BJ (cell line): ENCODE measurements around the gene BET1. TPM values are rescaled to one million over a fixed set of nuclear protein-coding genes. Genes with fewer than 3 reads are reported as not detected.
A peak's percentile ranks its signal among the peaks of the same experiment; 100 is the strongest.

Experiments used
- CTCF ChIA-PET: fragments of 350-600 bp; formaldehyde crosslinking; extraction: SDS; loops from one replicate; lab custom pipeline; 2021; ENCODE audit warnings: antibody characterized with exemption, inconsistent platforms; lab: Yijun Ruan, JAX
- POLR2A ChIA-PET: fragments of 300-600 bp; sonication (Branson Sonifier 250); formaldehyde crosslinking; extraction: SDS; loops from one replicate; lab custom pipeline; 2021; ENCODE audit warnings: antibody characterized with exemption; lab: Charles Lee
- DNase-seq: peaks from one replicate; pipeline ENCODE4 v3.0.0-alpha.2; 2011; ENCODE audit warnings: low read depth
- H3K27me3 ChIP-seq: 2 replicates; pipeline ENCODE4 v1.6.0; 2011; ENCODE audit warnings: low read length; ENCODE audit not compliant: control insufficient read depth, insufficient read depth
- H3K36me3 ChIP-seq: 2 replicates; pipeline ENCODE4 v1.5.1; 2011; ENCODE audit warnings: low read length; ENCODE audit not compliant: control insufficient read depth, insufficient read depth
- H3K4me3 ChIP-seq: 2 replicates; pipeline ENCODE4 v1.5.1; 2011; ENCODE audit warnings: low read depth, mild to moderate bottlenecking, control low read depth, low read length
- CTCF ChIP-seq: IDR thresholded peaks from 2 replicates; pipeline ENCODE4 v1.5.1; 2011; ENCODE audit warnings: low read depth, mild to moderate bottlenecking, control low read depth, inconsistent platforms, low read length, moderate library complexity; ENCODE audit not compliant: insufficient read depth
- polyA minus RNA-seq: library from RNA; depleted of rRNA, polyadenylated mRNA; stranded (reverse); fragments of >200 nt; gene quantifications from 2 replicates; pipeline ENCODE4 v1.2.3, GENCODE V29; 2011; rRNA and poly(A)+ RNA removed
- polyA plus RNA-seq: library from polyadenylated mRNA; depleted of rRNA; stranded (reverse); fragments of >200 nt; gene quantifications from 2 replicates; pipeline ENCODE4 v1.2.3, GENCODE V29; 2011; rRNA removed

Gene BET1, protein sequence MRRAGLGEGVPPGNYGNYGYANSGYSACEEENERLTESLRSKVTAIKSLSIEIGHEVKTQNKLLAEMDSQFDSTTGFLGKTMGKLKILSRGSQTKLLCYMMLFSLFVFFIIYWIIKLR
- polyA plus RNA-seq: 26.3 and 32.6 TPM in 2 replicates
- polyA minus RNA-seq: 3.9 and 8.9 TPM in 2 replicates

DNA sequence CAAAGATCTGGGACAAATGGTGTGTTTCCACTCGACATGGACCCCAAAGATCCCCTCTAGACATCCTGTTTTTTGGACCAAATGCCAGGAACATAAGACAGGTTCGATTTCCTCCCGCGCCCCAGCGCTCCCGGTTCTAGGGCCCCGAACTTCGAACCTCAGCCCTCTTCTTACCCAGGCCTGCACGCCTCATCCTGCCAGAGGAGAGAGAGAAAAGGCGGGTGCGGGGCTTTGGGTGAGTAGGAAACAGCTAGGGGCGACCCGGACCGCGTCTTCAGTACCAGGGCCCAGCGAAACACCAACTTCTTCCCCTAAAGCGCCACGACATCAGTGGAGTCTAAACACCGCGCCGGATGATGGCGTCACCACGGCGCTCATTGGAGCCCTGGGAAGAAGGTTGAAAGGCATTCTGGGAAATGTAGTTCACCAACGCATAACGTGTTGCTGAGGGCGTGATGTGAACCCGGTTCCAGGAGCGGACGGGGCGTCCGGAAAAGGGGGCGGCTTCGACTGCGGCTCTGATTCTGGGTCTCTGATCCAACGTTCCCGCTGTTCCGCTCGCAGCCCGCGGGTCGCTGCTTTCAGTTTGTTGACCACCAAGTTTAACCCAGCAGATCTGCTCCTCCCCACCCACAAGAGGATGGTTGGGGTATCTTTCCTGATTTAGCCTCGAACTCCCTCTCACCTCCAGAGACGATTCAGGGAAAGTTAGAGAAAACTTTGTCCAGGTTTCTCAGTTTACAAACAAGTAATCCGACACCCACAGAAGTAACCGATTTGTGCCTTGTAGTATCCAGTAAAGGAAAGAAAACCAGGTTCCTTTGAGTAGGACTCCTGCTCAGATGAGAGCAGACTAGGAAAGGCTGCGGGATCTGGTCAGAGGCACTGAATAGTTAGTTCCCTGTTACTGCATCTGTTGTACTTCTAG, at the start of gene BET1:
Gene BET1 (minus strand): TSS at position 332 of the 928 bp plus-strand sequence. CDS start 139 bp downstream, at position 193.
- DNase-seq: peak; percentile 73
- CTCF ChIA-PET: no interaction called here
- H3K4me3 ChIP-seq: peak within 1 kb of the TSS; percentile 88
- no peak for TF ChIP-seq CTCF
- POLR2A ChIA-PET: no interaction called here
- H3K27me3 ChIP-seq: no peaks in the 10 kb centered on the region
- no peaks in the 10 kb centered on the region for H3K36me3 ChIP-seq

- CTCF ChIA-PET: interaction anchor here (1.3 kb wide), 1 partner anchor 151 kb away, joined by 3 read pairs; no protein-coding TSS in a partner anchor
- Histone ChIP-seq H3K36me3 (no peaks in the 10 kb centered on the region), H3K4me3 (no peak overlapping the region), H3K27me3 (no peaks in the 10 kb centered on the region)
- DNase-seq: no peak
- no peak for TF ChIP-seq CTCF
- POLR2A ChIA-PET: no interaction called here
These were observed 49.4 kb upstream of the BET1 start for GRCh38 chr7:94053532-94053931.

- Histone ChIP-seq H3K27me3 (no peaks in the 10 kb centered on the region), H3K4me3 (no peak overlapping the region), H3K36me3 (no peaks in the 10 kb centered on the region)
- DNase-seq: no peak
- POLR2A ChIA-PET: no interaction called here
- CTCF ChIA-PET: interaction anchor here (1.3 kb wide), 1 partner anchor 150 kb away, joined by 3 read pairs; no protein-coding TSS in a partner anchor
- TF ChIP-seq CTCF: no peak
These were observed 48.4 kb upstream of the BET1 start for GRCh38 chr7:94052398-94053180.

DNA sequence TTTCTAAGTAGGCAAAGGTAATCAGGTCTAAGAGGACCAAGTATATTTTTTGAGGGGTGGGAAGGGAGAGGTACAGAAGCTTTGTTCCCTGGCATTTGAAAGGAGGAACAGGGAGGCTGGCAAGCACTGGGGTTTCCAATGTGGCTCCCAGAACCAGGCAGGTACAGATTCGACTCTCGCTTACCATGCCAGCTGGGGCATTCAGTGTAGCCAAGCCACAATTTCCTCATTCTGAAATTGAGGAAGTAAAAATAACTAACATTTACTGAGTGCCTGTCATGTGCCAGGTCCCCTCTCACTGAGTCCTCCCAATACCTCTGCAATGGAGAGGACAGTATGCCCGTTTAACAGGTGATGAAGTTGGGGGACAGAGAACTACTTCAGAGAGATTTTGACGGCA, 45.9 kb upstream of the BET1 start:
- H3K27me3 ChIP-seq: no peaks in the 10 kb centered on the region
- TF ChIP-seq CTCF: no peak
- ChIA-PET CTCF (interaction anchor here (0.7 kb wide), 1 partner anchor 132 kb away, joined by 3 read pairs; no protein-coding TSS in a partner anchor), POLR2A (no interaction called here)
- no peaks in the 10 kb centered on the region for H3K36me3 ChIP-seq
- DNase-seq: no peak
- no peak overlapping the region for H3K4me3 ChIP-seq

- H3K27me3 ChIP-seq: no peaks in the 10 kb centered on the region
- CTCF ChIA-PET: interaction anchor here (0.7 kb wide), 1 partner anchor 133 kb away, joined by 3 read pairs; no protein-coding TSS in a partner anchor
- no peaks in the 10 kb centered on the region for H3K36me3 ChIP-seq
- POLR2A ChIA-PET: no interaction called here
- DNase-seq: no peak
- TF ChIP-seq CTCF: no peak
- no peak overlapping the region for H3K4me3 ChIP-seq
These were observed 45.5 kb upstream of the BET1 start for GRCh38 chr7:94049615-94050014.
